BLaER1 (cell line): ENCODE results near the gene ZNF593OS.

Source experiments
- H3K27ac ChIP-seq: shearing (Covaris generic); formaldehyde crosslinking; 2 replicates; pipeline ENCODE4 v1.8.1; 2022
- H3K27me3 ChIP-seq: shearing (Covaris generic); formaldehyde crosslinking; 2 replicates; pipeline ENCODE4 v1.8.1; 2022
- H3K36me3 ChIP-seq: shearing (Covaris generic); formaldehyde crosslinking; 2 replicates; pipeline ENCODE4 v1.8.1; 2022
- H3K4me1 ChIP-seq: shearing (Covaris generic); formaldehyde crosslinking; 2 replicates; pipeline ENCODE4 v1.8.1; 2022
- H3K4me2 ChIP-seq: shearing (Covaris generic); formaldehyde crosslinking; 2 replicates; pipeline ENCODE4 v1.8.1; 2022
- H3K4me3 ChIP-seq: shearing (Covaris generic); formaldehyde crosslinking; 2 replicates; pipeline ENCODE4 v1.8.1; 2022
- H3K9ac ChIP-seq: shearing (Covaris generic); formaldehyde crosslinking; 2 replicates; pipeline ENCODE4 v1.8.1; 2022
- H3K9me3 ChIP-seq: shearing (Covaris generic); formaldehyde crosslinking; 2 replicates; pipeline ENCODE4 v1.8.1; 2022
- H4K20me1 ChIP-seq: shearing (Covaris generic); formaldehyde crosslinking; 2 replicates; pipeline ENCODE4 v1.8.1; 2022
- Cebpa-rat ChIP-seq: shearing (Covaris generic); IDR thresholded peaks from 2 replicates; pipeline ENCODE4 v1.8.1; 2022

The ZNF593OS gene

GRCh38 chr1:26171084-26172072 is at the start of gene ZNF593OS:
ZNF593OS (minus strand) TSS chr1:26171832; CDS start chr1:26171661, 171 bp downstream.
- Histone ChIP-seq H3K36me3 (peaks cover 14% of the 10 kb centered on the region), H3K4me1 (peaks cover 29% of the 10 kb centered on the region), H3K9ac (peak within 1 kb of the TSS; percentile 92), H3K27me3 (no peaks in the 10 kb centered on the region), H3K4me2 (peak within 1 kb of the TSS; percentile 90), H3K27ac (peak within 1 kb of the TSS; percentile 92), H3K4me3 (peak within 1 kb of the TSS; percentile 93), H3K9me3 (no peaks in the 10 kb centered on the region), H4K20me1 (no peaks in the 10 kb centered on the region)
- no peak for TF ChIP-seq Cebpa-rat

GRCh38 chr1:26221094-26221493 is 49.5 kb upstream of the ZNF593OS start:
- peaks cover 17% of the 10 kb centered on the region for H3K4me1 ChIP-seq
- H4K20me1 ChIP-seq, result no peaks in the 10 kb centered on the region
- no peak overlapping the region for H3K4me3 ChIP-seq
- H3K9me3 ChIP-seq, result no peaks in the 10 kb centered on the region
- no peak overlapping the region for H3K4me2 ChIP-seq
- peaks cover 22% of the 10 kb centered on the region for H3K27me3 ChIP-seq
- H3K9ac ChIP-seq, result no peak overlapping the region
- H3K27ac ChIP-seq, result no peak overlapping the region
- no peak for TF ChIP-seq Cebpa-rat
- H3K36me3 ChIP-seq, result no peaks in the 10 kb centered on the region

- Histone ChIP-seq H3K9me3 (no peaks in the 10 kb centered on the region), H3K4me1 (peaks cover 9% of the 10 kb centered on the region), H3K4me3 (no peak overlapping the region), H3K27ac (no peak overlapping the region), H3K36me3 (no peaks in the 10 kb centered on the region), H3K4me2 (no peak overlapping the region), H3K27me3 (peaks cover 14% of the 10 kb centered on the region), H3K9ac (no peak overlapping the region), H4K20me1 (no peaks in the 10 kb centered on the region)
- no peak for TF ChIP-seq Cebpa-rat
These were observed 48.7 kb upstream of the ZNF593OS start for GRCh38 chr1:26220199-26220912.

- Histone ChIP-seq H3K27ac (no peak overlapping the region), H3K9me3 (no peaks in the 10 kb centered on the region), H3K27me3 (peaks cover under 1% of the 10 kb centered on the region; the same call in 1 of the 2 replicates), H3K4me3 (no peak overlapping the region), H3K4me2 (no peak overlapping the region), H3K9ac (no peak overlapping the region), H3K36me3 (no peaks in the 10 kb centered on the region), H4K20me1 (no peaks in the 10 kb centered on the region), H3K4me1 (peaks cover 9% of the 10 kb centered on the region; the same call in 1 of the 2 replicates)
- no peak for TF ChIP-seq Cebpa-rat
These were observed 47.4 kb upstream of the ZNF593OS start for GRCh38 chr1:26218906-26219494.

GRCh38 chr1:26215246-26215645 is 43.6 kb upstream of the ZNF593OS start:
- Histone ChIP-seq H3K4me3 (no peak overlapping the region), H3K36me3 (no peaks in the 10 kb centered on the region), H3K4me2 (no peak overlapping the region), H3K27me3 (no peaks in the 10 kb centered on the region), H3K9me3 (no peaks in the 10 kb centered on the region), H4K20me1 (no peaks in the 10 kb centered on the region), H3K27ac (no peak overlapping the region), H3K4me1 (no peaks in the 10 kb centered on the region; the same call in 1 of the 2 replicates), H3K9ac (no peak overlapping the region)
- TF ChIP-seq Cebpa-rat, result no peak

- peaks cover 8% of the 10 kb centered on the region for H3K4me1 ChIP-seq
- H3K27me3 ChIP-seq, result no peaks in the 10 kb centered on the region
- no peaks in the 10 kb centered on the region for H3K36me3 ChIP-seq
- no peaks in the 10 kb centered on the region for H3K9me3 ChIP-seq
- no peak overlapping the region for H3K4me3 ChIP-seq
- no peak overlapping the region for H3K4me2 ChIP-seq
- H3K9ac ChIP-seq, result no peak overlapping the region
- H3K27ac ChIP-seq, result no peak overlapping the region
- no peaks in the 10 kb centered on the region for H4K20me1 ChIP-seq
- no peak for TF ChIP-seq Cebpa-rat
These were observed 41.8 kb upstream of the ZNF593OS start for GRCh38 chr1:26213335-26213905.

GRCh38 chr1:26212726-26213125 is 41.1 kb upstream of the ZNF593OS start:
- Histone ChIP-seq H4K20me1 (no peaks in the 10 kb centered on the region), H3K27me3 (no peaks in the 10 kb centered on the region), H3K9me3 (no peaks in the 10 kb centered on the region), H3K27ac (no peak overlapping the region), H3K9ac (no peak overlapping the region), H3K4me3 (no peak overlapping the region), H3K4me2 (no peak overlapping the region), H3K36me3 (no peaks in the 10 kb centered on the region), H3K4me1 (peaks cover 8% of the 10 kb centered on the region)
- TF ChIP-seq Cebpa-rat, result no peak

GRCh38 chr1:26210147-26210870 is 38.7 kb upstream of the ZNF593OS start:
- no peak overlapping the region for H3K9ac ChIP-seq
- H3K4me1 ChIP-seq, result peaks cover 8% of the 10 kb centered on the region
- H3K27me3 ChIP-seq, result no peaks in the 10 kb centered on the region
- no peaks in the 10 kb centered on the region for H4K20me1 ChIP-seq
- no peaks in the 10 kb centered on the region for H3K36me3 ChIP-seq
- no peak for TF ChIP-seq Cebpa-rat
- H3K27ac ChIP-seq, result no peak overlapping the region
- H3K9me3 ChIP-seq, result no peaks in the 10 kb centered on the region
- H3K4me2 ChIP-seq, result 0 out of 2 replicates have a peak overlapping the region, but pooled peaks have one; percentile 2
- H3K4me3 ChIP-seq, result no peak overlapping the region
